ENCODE results near the gene CISTR. TPM values are rescaled to one million over a fixed set of nuclear protein-coding genes. Genes with fewer than 3 reads are reported as not detected.

Gene CISTR
- total RNA-seq, 1 experiment from 2014 or later: not detected

DNA sequence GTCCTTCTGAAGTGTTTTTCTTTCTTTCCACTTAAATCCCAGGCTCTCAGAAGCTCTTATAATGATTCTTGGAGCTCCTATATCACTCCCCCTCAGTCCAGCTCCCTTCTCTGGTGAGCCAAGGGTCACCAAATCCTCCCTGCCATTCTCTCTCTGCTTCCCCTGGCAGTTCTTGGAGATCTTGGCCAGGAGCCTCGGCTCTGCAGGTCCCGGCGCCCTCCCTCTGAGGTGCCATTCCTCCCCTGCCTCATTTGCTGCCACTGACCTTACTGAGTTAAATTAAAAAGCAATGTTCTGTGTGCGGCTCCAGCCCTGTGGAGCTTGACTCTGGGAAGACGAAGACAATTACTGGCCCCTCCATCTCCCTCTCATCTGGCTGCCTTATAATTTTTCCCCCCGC is 7.0 kb downstream of the CISTR start:
- H3K27me3 Mint-ChIP-seq (ENCODE audit: low read depth): no peaks in the 10 kb centered on the region; the same call in none of the 2 replicates
- Histone ChIP-seq H3K23ac (ENCODE audit: insufficient read length, low read depth, low read length) (no peak overlapping the region), H3K23me2 (ENCODE audit: insufficient read length, low read depth, low read length, poor library complexity, severe bottlenecking) (peaks cover 3% of the 10 kb centered on the region), H4K20me1 (ENCODE audit: control insufficient read depth, insufficient read depth, insufficient read length) (peaks cover 2% of the 10 kb centered on the region), H2BK15ac (ENCODE audit: low read depth, low read length) (no peak overlapping the region), H2BK20ac (ENCODE audit: low read depth, low read length, poor library complexity, severe bottlenecking) (no peak overlapping the region), H2AK5ac (ENCODE audit: insufficient read length, low read length) (no peak overlapping the region), H4K91ac (ENCODE audit: insufficient read length, low read depth, low read length) (no peak overlapping the region), H2BK120ac (ENCODE audit: low read depth, low read length, poor library complexity, severe bottlenecking) (no peak overlapping the region), H3K9me3 (ENCODE audit: control insufficient read depth, low read depth, low read length) (no peaks in the 10 kb centered on the region), H3K79me1 (ENCODE audit: insufficient read depth, low read depth, low read length, poor library complexity, severe bottlenecking) (no peaks in the 10 kb centered on the region), H3K18ac (ENCODE audit: insufficient read length, low read depth, low read length) (no peak overlapping the region), H2BK12ac (ENCODE audit: insufficient read length, low read depth, low read length) (no peak overlapping the region), H2BK5ac (ENCODE audit: insufficient read length, low read length) (no peak overlapping the region), H3K14ac (ENCODE audit: insufficient read depth, low read length) (no peak overlapping the region), H3K4me2 (ENCODE audit: insufficient read depth, insufficient read length, low read length) (no peak overlapping the region), H3K4me1 (ENCODE audit: insufficient read depth, low read length) (no peaks in the 10 kb centered on the region; the same call in 1 of the 2 replicates), H3K27me3 (ENCODE audit: insufficient read depth, low read length) (peaks cover 37% of the 10 kb centered on the region), H3K4ac (ENCODE audit: low read depth, low read length) (no peak overlapping the region), H3K79me2 (ENCODE audit: insufficient read depth, low read length) (no peaks in the 10 kb centered on the region), H3K27ac (ENCODE audit: insufficient read length, low read depth, low read length) (no peak overlapping the region), H3T11ph (ENCODE audit: low read length) (no peak overlapping the region), H4K8ac (replicated peaks; ENCODE audit: insufficient read length, low read depth, low read length) (no peak overlapping the region), H3K9ac (ENCODE audit: extremely low read depth, insufficient read length, low read length) (no peak overlapping the region), H2AFZ (ENCODE audit: low read length) (no peak overlapping the region), H4K5ac (ENCODE audit: insufficient read length, low read depth, low read length) (no peak overlapping the region), H3K56ac (ENCODE audit: insufficient read length, low read depth, low read length) (no peak overlapping the region)
- peaks cover 8 to 9% of the 10 kb centered on the region in 2 experiments for H3K4me1 Mint-ChIP-seq
- no peak overlapping the region for H3K4me3 Mint-ChIP-seq
- H3K27ac Mint-ChIP-seq: no peak overlapping the region
- WGBS (ENCODE audit: extremely low coverage, insufficient read length, low lambda C conversion rate): no CpG with 5 or more reads among the region's 6 CpGs
- no peak for DNase-seq
- H3K36me3 Mint-ChIP-seq (ENCODE audit: insufficient read depth in 1 of 3, low read depth in 3 of 3): no peaks in the 10 kb centered on the region
- no peaks in the 10 kb centered on the region for H3K9me3 Mint-ChIP-seq
- TF ChIP-seq CTCF (conservative IDR thresholded peaks at IDR 0.05): no peak
